Epidermal melanocyte (primary cell): ENCODE results near the gene EXD3.

Experiments
- DNase-seq: peaks from one replicate; pipeline ENCODE4 v3.0.0; 2011; ENCODE audit warnings: low spot score; ENCODE audit not compliant: insufficient read length

Gene EXD3

GRCh38 chr9:137309368-137310188 is 113.4 kb downstream of the EXD3 start:
- DNase-seq: peak; percentile 15

GRCh38 chr9:137308057-137308619 is 114.8 kb downstream of the EXD3 start:
- peak; percentile 14 for DNase-seq

- DNase-seq: no peak
Measured at GRCh38 chr9:137307255-137308056, 115.5 kb downstream of the EXD3 start.

GRCh38 chr9:137306850-137307254 is 116.1 kb downstream of the EXD3 start:
- DNase-seq: no peak

GRCh38 chr9:137306066-137306849 is 116.7 kb downstream of the EXD3 start:
- DNase-seq: no peak

GRCh38 chr9:137305798-137306065 is 117.2 kb downstream of the EXD3 start:
- DNase-seq: no peak

- no peak for DNase-seq
Measured at GRCh38 chr9:137305060-137305797, 117.7 kb downstream of the EXD3 start.

GRCh38 chr9:137304383-137305059 is 118.4 kb downstream of the EXD3 start:
- DNase-seq: no peak

GRCh38 chr9:137303893-137304382 is 119.0 kb downstream of the EXD3 start:
- DNase-seq: peak; percentile 51

GRCh38 chr9:137303151-137303892 is 119.6 kb downstream of the EXD3 start:
- no peak for DNase-seq

- DNase-seq: peak; percentile 79
Measured at GRCh38 chr9:137302449-137303150, 120.4 kb downstream of the EXD3 start.

- peak; percentile 72 for DNase-seq
Measured at GRCh38 chr9:137302118-137302448, 120.9 kb downstream of the EXD3 start, which contains the start of gene NRARP. TSS of gene NRARP (minus strand) at chr9:137302271. CDS start at chr9:137301928, 343 bp downstream.

GRCh38 chr9:137301081-137301947 is 121.6 kb downstream of the EXD3 start:
- no peak for DNase-seq

- no peak for DNase-seq
Measured at GRCh38 chr9:137300567-137301080, 122.3 kb downstream of the EXD3 start.

GRCh38 chr9:137299938-137300337 is 123.0 kb downstream of the EXD3 start:
- no peak for DNase-seq

- no peak for DNase-seq
Measured at GRCh38 chr9:137299203-137299565, 123.8 kb downstream of the EXD3 start.

- DNase-seq: no peak
Measured at GRCh38 chr9:137298401-137299202, 124.4 kb downstream of the EXD3 start.
